ENCODE results near the gene PTH2R.
"Not testable (repeated sequence)": the region's sequence is repeated elsewhere in the genome, so short reads cannot be mapped to it uniquely, and the experiment has no call there.

DNA sequence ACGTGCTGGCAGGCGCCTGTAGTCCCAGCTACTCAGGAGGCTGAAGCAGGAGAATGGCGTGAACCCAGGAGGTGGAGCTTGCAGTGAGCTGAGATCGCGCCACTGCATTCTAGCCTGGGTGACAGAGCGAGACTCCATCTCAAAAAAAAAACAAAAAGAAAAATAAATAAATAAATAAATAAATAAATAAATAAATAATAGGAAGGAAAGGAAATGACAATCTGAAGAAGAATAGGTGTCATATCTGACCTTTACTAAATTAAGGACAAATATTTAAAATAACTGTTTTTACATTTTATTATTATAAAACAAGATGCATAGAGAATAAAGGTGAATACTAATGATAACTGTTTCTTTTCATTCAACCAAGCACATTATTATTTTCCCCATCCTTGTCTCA, 40.9 kb downstream of the PTH2R start:
- TF ChIP-seq, protein P1, sequence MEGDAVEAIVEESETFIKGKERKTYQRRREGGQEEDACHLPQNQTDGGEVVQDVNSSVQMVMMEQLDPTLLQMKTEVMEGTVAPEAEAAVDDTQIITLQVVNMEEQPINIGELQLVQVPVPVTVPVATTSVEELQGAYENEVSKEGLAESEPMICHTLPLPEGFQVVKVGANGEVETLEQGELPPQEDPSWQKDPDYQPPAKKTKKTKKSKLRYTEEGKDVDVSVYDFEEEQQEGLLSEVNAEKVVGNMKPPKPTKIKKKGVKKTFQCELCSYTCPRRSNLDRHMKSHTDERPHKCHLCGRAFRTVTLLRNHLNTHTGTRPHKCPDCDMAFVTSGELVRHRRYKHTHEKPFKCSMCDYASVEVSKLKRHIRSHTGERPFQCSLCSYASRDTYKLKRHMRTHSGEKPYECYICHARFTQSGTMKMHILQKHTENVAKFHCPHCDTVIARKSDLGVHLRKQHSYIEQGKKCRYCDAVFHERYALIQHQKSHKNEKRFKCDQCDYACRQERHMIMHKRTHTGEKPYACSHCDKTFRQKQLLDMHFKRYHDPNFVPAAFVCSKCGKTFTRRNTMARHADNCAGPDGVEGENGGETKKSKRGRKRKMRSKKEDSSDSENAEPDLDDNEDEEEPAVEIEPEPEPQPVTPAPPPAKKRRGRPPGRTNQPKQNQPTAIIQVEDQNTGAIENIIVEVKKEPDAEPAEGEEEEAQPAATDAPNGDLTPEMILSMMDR (IDR thresholded peaks at IDR 0.05): not testable (repeated sequence)
- TF ChIP-seq POLR2A, EP300 (IDR thresholded peaks at IDR 0.05): not testable (repeated sequence)

All from tibial nerve (tissue), 4 donors.